Neural cell (in vitro differentiated cells): Measurements from ENCODE around the gene NR1H3. TPM values are rescaled to one million over a fixed set of nuclear protein-coding genes. Genes with fewer than 3 reads are reported as not detected.

ENCODE experiments used
- H2AFZ ChIP-seq: fragments of 200-600, 300-800 bp; sonication (generic), shearing (Covaris generic); 2 replicates; pipeline ENCODE4 v1.6.0; 2014; ENCODE audit warnings: low read depth, mild to moderate bottlenecking, antibody characterized with exemption, low read length, moderate library complexity
- H3F3A ChIP-seq: fragments of 200-600 bp; shearing (Covaris generic); 2 replicates; pipeline ENCODE4 v1.6.1; 2016; ENCODE audit warnings: mild to moderate bottlenecking, moderate library complexity, mixed read lengths, antibody characterized with exemption, low read length; ENCODE audit not compliant: insufficient read depth, poor library complexity, severe bottlenecking
- H3K27ac ChIP-seq: fragments of 200-600, 300-800 bp; sonication (generic), shearing (Covaris generic); 2 replicates; pipeline ENCODE4 v1.5.1; 2014; ENCODE audit warnings: mild to moderate bottlenecking, low read length, moderate library complexity
- H3K27me3 ChIP-seq: fragments of 300-800, 200-600 bp; sonication (generic), shearing (Covaris generic); 2 replicates; pipeline ENCODE4 v1.6.0; 2014; ENCODE audit warnings: mild to moderate bottlenecking, low read depth, low read length, moderate library complexity; ENCODE audit not compliant: insufficient read depth
- H3K36me3 ChIP-seq: fragments of 300-800, 200-600 bp; sonication (generic), shearing (Covaris generic); 2 replicates; pipeline ENCODE4 v1.5.1; 2014; ENCODE audit warnings: mild to moderate bottlenecking, antibody characterized with exemption, low read length, moderate library complexity; ENCODE audit not compliant: insufficient read depth
- H3K4me2 ChIP-seq: fragments of 300-800, 200-600 bp; sonication (generic), shearing (Covaris generic); 2 replicates; pipeline ENCODE4 v1.6.0; 2014; ENCODE audit warnings: mild to moderate bottlenecking, low read length
- H3K4me3 ChIP-seq: fragments of 300-800, 200-600 bp; sonication (generic), shearing (Covaris generic); 2 replicates; pipeline ENCODE4 v1.5.1; 2014; ENCODE audit warnings: mild to moderate bottlenecking, low read length, moderate library complexity
- H3K79me2 ChIP-seq: fragments of 200-600 bp; shearing (Covaris generic); replicated peaks from 2 replicates; pipeline ENCODE4 v1.6.0; 2014; ENCODE audit warnings: mild to moderate bottlenecking, low read length, moderate library complexity; ENCODE audit not compliant: insufficient read depth
- H3K9ac ChIP-seq: fragments of 300-800, 200-600 bp; sonication (generic), shearing (Covaris generic); 2 replicates; pipeline ENCODE4 v1.6.1; 2016; ENCODE audit warnings: mild to moderate bottlenecking, low read length, mixed read lengths
- H3K9me2 ChIP-seq: fragments of 200-600 bp; shearing (Covaris generic); 2 replicates; pipeline ENCODE4 v1.6.1; 2016; ENCODE audit warnings: mild to moderate bottlenecking, low read length, mixed read lengths; ENCODE audit not compliant: insufficient read depth
- H3K9me3 ChIP-seq: fragments of 200-600, 300-800 bp; sonication (generic), shearing (Covaris generic); 2 replicates; pipeline ENCODE4 v1.6.1; 2016; ENCODE audit warnings: mild to moderate bottlenecking, mixed run types, low read length, moderate library complexity, mixed read lengths
- H4K20me1 ChIP-seq: fragments of 200-600 bp; shearing (Covaris generic); 2 replicates; pipeline ENCODE4 v1.6.1; 2016; ENCODE audit warnings: mild to moderate bottlenecking, mixed run types; ENCODE audit not compliant: insufficient read depth
- CTCF ChIP-seq: fragments of 450-650 bp; IDR thresholded peaks from 2 replicates; pipeline ENCODE4 v1.5.1; 2014; ENCODE audit warnings: antibody characterized with exemption, mild to moderate bottlenecking, moderate library complexity; ENCODE audit not compliant: poor library complexity, severe bottlenecking
- EP300 ChIP-seq: fragments of 450-650 bp; conservative IDR thresholded peaks from 2 replicates; pipeline ENCODE4 v1.6.1; 2014; ENCODE audit warnings: antibody characterized with exemption, mild to moderate bottlenecking, moderate library complexity; ENCODE audit not compliant: poor library complexity, severe bottlenecking
- EZH2 ChIP-seq: fragments of 200-600, 300-800 bp; shearing (Covaris generic), sonication (generic); IDR thresholded peaks from 2 replicates; pipeline ENCODE4 v1.6.1; 2014; ENCODE audit warnings: antibody characterized with exemption, low read length, borderline replicate concordance, mild to moderate bottlenecking; ENCODE audit not compliant: insufficient read depth, poor library complexity, severe bottlenecking
- MXI1 ChIP-seq: fragments of 450-650 bp; conservative IDR thresholded peaks from 2 replicates; pipeline ENCODE4 v1.6.1; 2014; ENCODE audit warnings: antibody characterized with exemption, mild to moderate bottlenecking; ENCODE audit not compliant: poor library complexity, severe bottlenecking
- POLR2AphosphoS5 ChIP-seq: IDR thresholded peaks from 2 replicates; pipeline ENCODE4 v1.6.1; 2012
- RAD21 ChIP-seq: fragments of 450-650 bp; conservative IDR thresholded peaks from 2 replicates; pipeline ENCODE4 v1.6.1; 2014; ENCODE audit warnings: antibody characterized with exemption, mild to moderate bottlenecking, moderate library complexity
- REST ChIP-seq: IDR thresholded peaks from 2 replicates; pipeline ENCODE4 v1.6.1; 2012; ENCODE audit warnings: borderline replicate concordance
- SMC3 ChIP-seq: fragments of 450-650 bp; conservative IDR thresholded peaks from 2 replicates; pipeline ENCODE4 v1.6.1; 2014; ENCODE audit warnings: antibody characterized with exemption, mild to moderate bottlenecking, moderate library complexity; ENCODE audit not compliant: poor library complexity
- TAF1 ChIP-seq: IDR thresholded peaks from 2 replicates; pipeline ENCODE4 v1.6.1; 2012; ENCODE audit warnings: low read depth
- polyA plus RNA-seq: library from polyadenylated mRNA; depleted of rRNA; stranded (reverse); fragments of >200 nt; gene quantifications from 2 replicates; pipeline ENCODE4 v1.2.3, GENCODE V29; 2014

NR1H3 gene
- polyA plus RNA-seq, 1 donor from 2014 or later, result 7.7 TPM

- Histone ChIP-seq H3K9me2 (no peaks in the 10 kb centered on the region), H3K36me3 (no peaks in the 10 kb centered on the region), H3K79me2 (no peaks in the 10 kb centered on the region), H3K4me2 (no peak overlapping the region), H3K9me3 (no peaks in the 10 kb centered on the region), H3K9ac (no peak overlapping the region), H3K27me3 (no peaks in the 10 kb centered on the region), H4K20me1 (no peaks in the 10 kb centered on the region), H2AFZ (no peak overlapping the region), H3K4me3 (no peak overlapping the region), H3F3A (no peaks in the 10 kb centered on the region), H3K27ac (no peak overlapping the region)
- TF ChIP-seq TAF1 (no peak), RAD21 (no peak), MXI1 (no peak), CTCF (no peak), EZH2 (no peak), POLR2AphosphoS5 (no peak), REST (no peak), SMC3 (no peak), EP300 (no peak)
These were observed 23.7 kb upstream of the NR1H3 start for GRCh38 chr11:47233989-47234668.

- TF ChIP-seq MXI1, result no peak
- no peak for TF ChIP-seq RAD21
- TF ChIP-seq REST, result no peak
- TF ChIP-seq TAF1, result no peak
- TF ChIP-seq CTCF, result no peak
- TF ChIP-seq EP300, result no peak
- TF ChIP-seq SMC3, result no peak
- no peak for TF ChIP-seq EZH2
- no peak for TF ChIP-seq POLR2AphosphoS5
- no peaks in the 10 kb centered on the region for H3K9me2 ChIP-seq
- H3F3A ChIP-seq, result no peaks in the 10 kb centered on the region
- H3K9ac ChIP-seq, result no peak overlapping the region
- H3K27ac ChIP-seq, result no peak overlapping the region
- no peaks in the 10 kb centered on the region for H3K9me3 ChIP-seq
- H3K27me3 ChIP-seq, result no peaks in the 10 kb centered on the region
- no peaks in the 10 kb centered on the region for H4K20me1 ChIP-seq
- H2AFZ ChIP-seq, result no peak overlapping the region
- no peak overlapping the region for H3K4me3 ChIP-seq
- no peaks in the 10 kb centered on the region for H3K36me3 ChIP-seq
- no peak overlapping the region for H3K4me2 ChIP-seq
- H3K79me2 ChIP-seq, result no peaks in the 10 kb centered on the region
These were observed 23.1 kb upstream of the NR1H3 start for GRCh38 chr11:47234669-47235100.
